Activated B cell treated with CpG ODN at 0.5 μM for 24 hours (primary cell): Measurements from ENCODE around the gene NABP2. TPM values are rescaled to one million over a fixed set of nuclear protein-coding genes. Genes with fewer than 3 reads are reported as not detected.

Source experiments
- ATAC-seq: fragments of 200-7000 bp; cut with Tn5 transposase; one replicate; pipeline ENCODE4 v1.10.0; 2021; ENCODE audit warnings: low read depth, mild to moderate bottlenecking, moderate library complexity
- CTCF ChIA-PET: fragments of 350-600 bp; sonication (Branson Sonifier 250); formaldehyde crosslinking; loops from one replicate; lab custom pipeline; 2021; ENCODE audit warnings: antibody characterized with exemption; lab: Charles Lee
- POLR2A ChIA-PET: fragments of 350-600 bp; sonication (Branson Sonifier 250); formaldehyde crosslinking; loops from one replicate; lab custom pipeline; 2021; ENCODE audit warnings: antibody characterized with exemption; lab: Charles Lee
- DNase-seq: peaks from one replicate; pipeline ENCODE4 v3.0.0; 2022
- H3K27ac Mint-ChIP-seq: one replicate; pipeline ENCODE4 v1.8.0; 2020; ENCODE audit warnings: mixed read lengths
- H3K27me3 Mint-ChIP-seq: one replicate; pipeline ENCODE4 v1.8.0; 2021; ENCODE audit warnings: mixed read lengths
- H3K36me3 Mint-ChIP-seq: one replicate; pipeline ENCODE4 v1.8.0; 2021; ENCODE audit warnings: low read depth, mixed read lengths
- H3K4me1 Mint-ChIP-seq: one replicate; pipeline ENCODE4 v1.8.0; 2021; ENCODE audit warnings: mixed read lengths
- H3K4me3 Mint-ChIP-seq: one replicate; pipeline ENCODE4 v1.8.0; 2020; ENCODE audit warnings: mild to moderate bottlenecking, mixed read lengths
- H3K9me3 Mint-ChIP-seq: one replicate; pipeline ENCODE4 v1.8.0; 2020; ENCODE audit warnings: mixed read lengths
- CTCF ChIP-seq: fragments of 200-600 bp; IDR thresholded peaks from one replicate; pipeline ENCODE4 v1.8.0; 2022; ENCODE audit warnings: antibody characterized with exemption, mild to moderate bottlenecking
- intact Hi-C: fragments of 100-400 bp; cut with micrococcal nuclease; formaldehyde crosslinking; loops from one replicate; pipeline ENCODE4 v1.15.1; 2024
- total RNA-seq: library from RNA; stranded (reverse); gene quantifications from 2 replicates; pipeline ENCODE4 v1.2.3, GENCODE V29; 2022

NABP2 gene
- total RNA-seq, 1 donor from 2014 or later = 27.7 TPM

DNA sequence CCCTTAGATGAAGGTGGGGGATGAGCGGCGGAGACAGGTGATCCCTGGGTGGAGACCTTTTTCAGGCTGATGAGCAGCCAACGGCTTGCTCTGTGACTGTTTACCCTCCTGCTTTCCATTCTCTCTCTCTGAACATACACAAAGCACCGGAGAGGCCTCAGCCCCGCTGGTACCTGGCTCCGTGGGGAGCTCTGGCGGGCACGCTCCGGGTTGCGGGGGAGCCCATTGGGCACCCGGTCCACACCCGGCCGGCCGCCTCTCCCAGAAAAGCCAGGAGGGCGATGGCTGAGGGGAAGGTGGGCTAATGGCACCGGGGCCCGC lies 35.4 kb upstream of the NABP2 start:
- intact Hi-C loops = loop anchor here (1.0 kb wide), 3 partner anchors 62 to 192 kb away; no protein-coding TSS in a partner anchor
- ChIA-PET POLR2A (interaction anchor here (0.6 to 5.7 kb wide), 18 partner anchors 9 to 450 kb away, joined by 3 to 116 read pairs (median 5); partner anchors contain the start of genes ANKRD52, COQ10A, ESYT1 and MYL6), CTCF (interaction anchor here (0.5 to 6.4 kb wide), 15 partner anchors 10 to 459 kb away, joined by 3 to 80 read pairs (median 6); partner anchors contain the start of genes ESYT1, MYL6, RNF41 and ZC3H10)
- peak overlapping the region; percentile 88 for H3K4me3 Mint-ChIP-seq
- no peaks in the 10 kb centered on the region for H3K27me3 Mint-ChIP-seq
- no peak for TF ChIP-seq CTCF
- peak overlapping the region; percentile 82 for H3K27ac Mint-ChIP-seq
- H3K4me1 Mint-ChIP-seq = peaks cover 43% of the 10 kb centered on the region
- peaks cover 39% of the 10 kb centered on the region for H3K36me3 Mint-ChIP-seq
- no peak for DNase-seq
- ATAC-seq = no peak
- no peaks in the 10 kb centered on the region for H3K9me3 Mint-ChIP-seq

GRCh38 chr12:56189099-56189917 lies 34.8 kb upstream of the NABP2 start, which contains the start of gene SMARCC2:
Gene SMARCC2, minus strand, starts transcription at chr12:56189483. Its CDS starts 22 bp downstream, at chr12:56189461.
- H3K27ac Mint-ChIP-seq = peak within 1 kb of the TSS; percentile 96
- POLR2A ChIA-PET = interaction anchor here (0.6 to 5.7 kb wide), 44 partner anchors 9 to 499 kb away, joined by 3 to 116 read pairs (median 5); partner anchors contain the start of genes ANKRD52, BLOC1S1, CNPY2 and COQ10A

GRCh38 chr12:56189918-56190694 lies 34.0 kb upstream of the NABP2 start:
- peak overlapping the region; percentile 96 for H3K27ac Mint-ChIP-seq
- intact Hi-C loops = loop anchor here (1.0 kb wide), 6 partner anchors 32 to 452 kb away; partner anchors contain the start of gene MYL6
- H3K4me1 Mint-ChIP-seq = peaks cover 43% of the 10 kb centered on the region
- POLR2A ChIA-PET = interaction anchor here (0.6 to 5.7 kb wide), 42 partner anchors 9 to 498 kb away, joined by 3 to 116 read pairs (median 6); partner anchors contain the start of genes ANKRD52, BLOC1S1, CNPY2 and COQ10A
- H3K36me3 Mint-ChIP-seq = peaks cover 25% of the 10 kb centered on the region
- ATAC-seq = peak; percentile 38
- no peaks in the 10 kb centered on the region for H3K27me3 Mint-ChIP-seq
- TF ChIP-seq CTCF = no peak
- DNase-seq = peak; percentile 72
- peak overlapping the region; percentile 95 for H3K4me3 Mint-ChIP-seq
- H3K9me3 Mint-ChIP-seq = no peaks in the 10 kb centered on the region
- CTCF ChIA-PET = interaction anchor here (0.5 to 6.4 kb wide), 29 partner anchors 7 to 1393 kb away, joined by 3 to 80 read pairs (median 4); partner anchors contain the start of genes COQ10A, ESYT1, MYL6 and RNF41

More at GRCh38 chr12:56189099-56189917, 34.8 kb upstream of the NABP2 start, which contains the start of gene SMARCC2:
- intact Hi-C loops = loop anchor here (1.0 kb wide), 3 partner anchors 63 to 193 kb away; no protein-coding TSS in a partner anchor
- ATAC-seq (peak; percentile 81), DNase-seq (peak; percentile 82)
- peaks cover 33% of the 10 kb centered on the region for H3K36me3 Mint-ChIP-seq
- CTCF ChIA-PET = interaction anchor here (0.5 to 6.4 kb wide), 33 partner anchors 8 to 1394 kb away, joined by 3 to 80 read pairs (median 4); partner anchors contain the start of genes COQ10A, ESYT1, MYL6 and RNF41
- peaks cover 43% of the 10 kb centered on the region for H3K4me1 Mint-ChIP-seq
- no peaks in the 10 kb centered on the region for H3K9me3 Mint-ChIP-seq
- TF ChIP-seq CTCF = no peak
- no peaks in the 10 kb centered on the region for H3K27me3 Mint-ChIP-seq
- H3K4me3 Mint-ChIP-seq = peak within 1 kb of the TSS; percentile 95

GRCh38 chr12:56190695-56191155 lies 33.4 kb upstream of the NABP2 start:
- TF ChIP-seq CTCF = no peak
- DNase-seq (no peak), ATAC-seq (no peak)
- H3K27ac Mint-ChIP-seq = peak overlapping the region; percentile 96
- no peaks in the 10 kb centered on the region for H3K9me3 Mint-ChIP-seq
- H3K27me3 Mint-ChIP-seq = no peaks in the 10 kb centered on the region
- intact Hi-C loops = loop anchor here (1.0 kb wide), 3 partner anchors 32 to 452 kb away; partner anchors contain the start of gene MYL6
- CTCF ChIA-PET = interaction anchor here (3.8 to 6.4 kb wide), 4 partner anchors 16 to 71 kb away, joined by 36 to 80 read pairs (median 50); partner anchors contain the start of genes ESYT1, RNF41 and ZC3H10
- H3K4me3 Mint-ChIP-seq = peak overlapping the region; percentile 95
- peaks cover 43% of the 10 kb centered on the region for H3K4me1 Mint-ChIP-seq
- POLR2A ChIA-PET = interaction anchor here (0.7 to 5.7 kb wide), 10 partner anchors 9 to 452 kb away, joined by 3 to 116 read pairs (median 16); partner anchors contain the start of genes ANKRD52, COQ10A, ESYT1 and MYL6
- H3K36me3 Mint-ChIP-seq = peaks cover 23% of the 10 kb centered on the region
